HG03342 (cell line): ENCODE measurements around the gene CEMIP2.

Source experiments
- ATAC-seq: cut with Tn5 transposase; IDR thresholded peaks from one replicate; pipeline ENCODE4 v1.9.1; 2021; ENCODE audit warnings: mild to moderate bottlenecking, moderate library complexity; ENCODE audit not compliant: unreplicated experiment

CEMIP2 gene

DNA sequence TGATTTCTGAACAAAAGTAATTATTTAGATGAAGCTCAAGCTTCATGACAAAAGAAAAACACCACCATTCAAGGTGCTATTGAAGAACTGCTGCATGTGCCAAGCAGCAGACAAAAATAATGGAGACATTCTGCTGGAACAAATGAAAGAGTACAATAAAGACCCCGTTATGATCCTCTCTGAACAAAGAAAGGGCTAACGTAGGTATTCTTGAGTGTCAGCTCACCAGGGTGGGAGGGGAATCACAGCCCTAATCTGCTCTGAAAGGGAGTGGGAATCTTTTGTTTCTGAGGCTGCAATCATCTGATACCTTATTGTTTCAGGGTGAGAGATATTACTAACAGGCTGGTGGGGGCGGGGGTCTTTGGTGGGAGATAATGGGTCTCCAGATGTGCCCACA, 15.4 kb downstream of the CEMIP2 start:
- no peak for ATAC-seq

DNA sequence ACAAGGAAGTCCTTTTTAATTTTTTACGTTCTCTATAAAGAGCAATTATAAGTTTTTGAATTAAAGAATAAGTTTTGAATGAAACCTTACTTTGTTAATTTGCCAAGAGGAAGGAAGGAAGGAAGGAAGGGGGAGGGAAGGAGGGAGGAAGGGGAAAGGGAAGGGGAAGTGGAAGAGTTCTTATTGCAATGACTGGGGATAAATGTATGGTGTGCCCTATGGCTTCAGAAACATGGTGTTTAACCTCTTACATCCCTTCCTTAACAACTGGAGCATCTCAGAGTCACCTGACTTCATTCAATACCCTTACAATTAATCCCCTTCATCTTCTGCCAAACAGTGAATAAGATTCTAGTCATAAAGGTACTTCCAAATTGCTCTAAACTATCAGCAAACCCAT, 16.0 kb downstream of the CEMIP2 start:
- no peak for ATAC-seq

DNA sequence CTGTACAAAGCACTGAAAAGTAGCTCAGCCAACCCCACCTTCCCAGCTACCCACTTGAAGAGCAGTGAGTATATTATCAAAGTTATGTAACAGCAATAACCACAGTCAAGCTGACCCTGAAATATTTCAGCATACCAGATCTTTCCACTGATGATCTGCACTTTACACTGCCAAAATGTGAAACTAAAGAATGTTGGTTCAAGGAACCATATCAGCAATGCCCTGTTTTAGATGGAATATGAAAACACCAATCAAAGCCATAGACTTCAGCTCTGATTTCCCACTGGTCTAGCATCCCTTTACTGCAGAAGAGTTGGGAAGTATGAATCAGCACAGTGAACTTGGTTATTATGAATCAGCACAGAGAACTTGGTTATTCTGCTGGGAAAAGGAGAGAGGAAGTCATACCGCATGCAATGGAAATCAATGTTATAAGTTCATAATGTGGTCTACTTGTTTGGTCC, 20.0 kb downstream of the CEMIP2 start:
- no peak for ATAC-seq

GRCh38 chr9:71747576-71747975, 20.7 kb downstream of the CEMIP2 start:
- no peak for ATAC-seq

GRCh38 chr9:71746758-71747125, 21.6 kb downstream of the CEMIP2 start:
- ATAC-seq = no peak

GRCh38 chr9:71746023-71746757, 22.1 kb downstream of the CEMIP2 start:
- ATAC-seq = no peak

DNA sequence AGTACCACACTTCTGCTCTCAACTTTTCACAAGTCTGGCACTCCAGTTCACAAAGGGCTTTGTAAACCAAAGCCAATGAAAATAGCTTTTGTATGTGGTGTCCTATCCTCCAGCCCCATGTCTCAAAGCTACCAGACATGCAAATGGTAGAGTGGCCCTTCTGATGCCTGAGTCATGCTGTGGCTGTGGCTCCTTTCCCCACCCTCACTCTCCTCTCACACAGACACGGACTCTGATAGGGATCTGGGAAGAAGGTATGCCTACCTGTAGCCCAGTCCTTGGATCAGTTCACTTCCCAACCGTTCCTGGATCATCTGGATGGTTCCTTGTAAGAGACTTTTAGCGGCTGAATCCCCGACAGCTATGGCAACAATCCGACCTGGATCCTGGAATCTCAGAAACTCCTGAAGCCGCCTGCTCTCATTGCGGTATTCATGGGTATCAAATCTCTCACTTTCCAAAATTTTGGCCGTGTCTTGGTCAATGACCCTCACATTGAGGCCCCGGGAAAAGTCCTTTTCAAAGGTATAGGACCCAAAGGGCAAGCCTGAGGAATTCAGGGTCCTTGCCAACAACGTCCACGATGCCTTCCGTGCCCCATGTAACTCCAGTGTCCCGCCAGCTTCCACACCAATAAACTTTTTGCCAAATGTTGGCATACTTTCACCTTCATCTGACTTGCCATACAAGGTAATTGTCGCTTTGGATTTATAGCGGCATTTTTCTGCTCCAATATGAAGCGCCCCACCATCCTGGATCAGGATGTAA, 23.4 kb downstream of the CEMIP2 start:
- ATAC-seq = no peak

GRCh38 chr9:71743882-71744281, 24.4 kb downstream of the CEMIP2 start:
- no peak for ATAC-seq

- ATAC-seq = no peak
Observed at GRCh38 chr9:71743217-71743705, 25.1 kb downstream of the CEMIP2 start.

DNA sequence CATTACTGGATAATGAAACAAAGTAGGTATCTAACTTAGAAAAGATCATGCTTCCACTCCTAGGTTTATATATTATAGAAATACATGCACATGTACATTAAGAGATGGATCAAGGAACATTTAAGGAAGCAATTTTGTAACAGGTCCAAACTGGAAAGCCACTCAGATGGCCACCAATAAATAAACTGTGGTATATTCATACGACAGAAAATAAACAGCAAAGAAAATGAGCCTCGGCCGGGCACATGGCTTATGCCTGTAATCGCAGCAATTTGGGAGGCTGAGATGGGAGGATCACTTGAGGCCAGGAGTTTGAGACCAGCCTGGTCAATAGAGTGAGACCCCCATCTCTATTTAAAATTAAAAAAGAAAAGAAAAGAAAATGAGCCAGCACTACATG, 25.6 kb downstream of the CEMIP2 start:
- ATAC-seq = no peak

DNA sequence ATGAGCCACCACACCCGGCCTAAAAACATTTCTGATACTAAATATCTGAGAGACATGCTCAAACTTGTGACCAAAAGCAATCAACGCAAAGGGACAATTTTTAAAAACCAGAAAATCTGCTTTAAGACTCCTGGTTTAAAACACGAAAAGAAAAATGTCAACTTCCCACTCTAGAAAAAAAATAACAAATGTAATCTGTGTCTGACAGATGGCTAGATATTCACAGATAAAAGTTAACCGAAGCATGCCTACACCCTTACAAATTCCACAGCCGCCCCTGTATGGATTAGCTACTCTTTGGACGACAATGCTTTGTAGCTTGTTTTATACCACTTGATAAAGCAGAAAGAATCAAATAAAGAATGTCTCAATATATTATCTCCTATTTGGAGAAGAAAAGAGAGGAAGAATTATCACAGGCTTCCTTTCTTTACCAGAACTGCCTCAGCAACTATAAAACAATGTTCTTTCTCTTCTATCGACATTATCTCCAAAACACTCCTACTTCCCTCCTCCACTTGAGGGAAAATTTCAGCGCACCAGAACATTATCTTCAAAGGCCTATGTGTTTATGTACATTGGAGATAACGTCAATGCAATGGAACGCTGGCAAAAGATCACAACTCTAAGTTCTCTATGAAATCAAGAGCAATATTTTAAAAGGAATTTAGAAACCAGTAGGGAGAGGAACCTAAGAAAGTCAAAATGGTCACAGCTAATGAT, 26.2 kb downstream of the CEMIP2 start:
- ATAC-seq = no peak

GRCh38 chr9:71740199-71740598, 28.1 kb downstream of the CEMIP2 start:
- ATAC-seq = no peak

- no peak for ATAC-seq
Observed at GRCh38 chr9:71737455-71737854, 30.9 kb downstream of the CEMIP2 start.

GRCh38 chr9:71736236-71736635, 32.1 kb downstream of the CEMIP2 start:
- no peak for ATAC-seq

DNA sequence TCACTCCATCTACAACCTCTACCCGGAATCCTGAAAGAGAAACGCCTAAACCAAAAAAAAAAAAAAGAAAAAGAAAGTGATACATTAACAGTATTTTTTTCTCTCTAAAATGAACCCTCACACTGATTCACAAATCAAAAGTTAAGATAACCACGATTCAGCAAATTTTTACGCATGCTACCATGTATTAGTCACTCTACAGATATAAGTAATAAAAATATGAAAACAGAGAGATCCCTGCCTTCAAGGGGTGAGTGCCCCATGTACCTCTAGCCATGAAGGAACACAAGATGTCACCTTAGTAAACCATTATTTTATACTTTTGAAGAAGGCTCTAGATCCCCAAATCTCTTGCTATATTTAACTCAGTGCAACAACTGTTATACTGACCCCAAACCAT, 33.4 kb downstream of the CEMIP2 start:
- ATAC-seq = no peak

GRCh38 chr9:71733176-71733575, 35.1 kb downstream of the CEMIP2 start:
- ATAC-seq = no peak

GRCh38 chr9:71729816-71730526, 38.3 kb downstream of the CEMIP2 start:
- ATAC-seq = no peak

GRCh38 chr9:71726723-71727122, 41.6 kb downstream of the CEMIP2 start:
- ATAC-seq = no peak

DNA sequence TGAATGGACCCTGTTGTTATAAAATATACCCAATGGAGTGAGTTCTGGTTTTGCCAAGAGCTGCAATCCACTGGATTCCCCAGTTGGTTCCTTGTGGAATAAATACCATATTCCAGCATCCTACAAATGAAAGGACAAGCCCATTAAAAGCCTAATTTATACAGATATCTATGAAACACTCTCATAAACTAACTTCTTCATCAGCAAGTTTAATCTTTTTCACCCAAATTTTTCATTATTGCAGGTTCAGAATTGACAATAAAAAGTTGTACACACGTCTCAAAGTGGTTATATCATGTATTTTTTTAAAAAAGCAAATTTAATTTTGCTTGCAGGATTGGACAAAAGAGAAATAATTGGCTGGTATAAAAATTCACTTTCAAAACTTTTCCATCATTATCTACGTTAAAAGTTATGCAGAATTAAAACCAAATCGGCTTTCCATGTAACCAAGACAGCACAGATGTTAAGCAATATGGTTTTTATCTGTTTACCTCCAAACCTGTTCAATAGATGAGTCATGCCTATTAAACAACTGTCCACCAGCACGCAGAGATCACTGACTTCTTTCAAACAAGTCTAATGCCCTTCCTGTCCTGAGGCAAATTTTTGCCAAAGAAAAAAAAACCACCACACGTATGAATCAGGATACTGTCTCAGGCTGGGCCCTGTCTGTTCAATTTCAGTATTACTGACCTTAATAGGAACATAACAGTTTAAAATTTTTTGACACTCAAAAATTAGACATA, 42.5 kb downstream of the CEMIP2 start:
- no peak for ATAC-seq

DNA sequence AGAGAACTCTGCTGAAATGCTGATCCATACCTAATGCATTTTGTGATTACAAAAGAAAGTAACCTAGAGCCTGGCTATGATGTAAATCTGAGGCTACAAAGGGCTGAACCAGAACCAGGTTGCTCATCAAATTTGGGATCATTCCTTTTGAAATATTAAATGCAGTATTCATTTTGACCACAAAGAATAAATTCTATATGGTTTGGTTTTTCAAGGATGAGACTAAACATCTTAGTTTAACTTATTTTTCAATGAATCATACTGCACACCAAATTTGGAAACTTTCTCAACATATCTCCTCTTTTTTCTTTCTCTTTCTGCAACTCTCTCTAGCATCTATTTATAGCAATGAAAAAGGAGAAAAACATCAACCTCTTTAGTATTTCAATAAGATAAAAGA, 46.5 kb downstream of the CEMIP2 start:
- ATAC-seq = no peak
